A549 (cell line): ENCODE measurements around the gene ADM2.

Experiments used
- BHLHE40 ChIP-seq: IDR thresholded peaks from 2 replicates; pipeline ENCODE4 v1.6.1; 2012; ENCODE audit warnings: low read depth, low read length, inconsistent platforms
- CEBPB ChIP-seq, 2 experiments: fragments of >200 bp in 1 of 2; sonication (Bioruptor Twin) in 1 of 2; formaldehyde crosslinking in 1 of 2; IDR thresholded peaks; 2 replicates each; pipeline ENCODE4 v1.6.1; 2012 to 2016
- CTCF ChIP-seq: fragments of >200 bp; sonication (Bioruptor Twin); formaldehyde crosslinking; IDR thresholded peaks from 3 replicates; pipeline ENCODE4 v1.5.1; 2016
- ELK1 ChIP-seq: fragments of 150-350 bp; IDR thresholded peaks from 2 replicates; pipeline ENCODE4 v1.6.1; 2014; ENCODE audit warnings: low read depth, mild to moderate bottlenecking, low read length
- HDAC2 ChIP-seq: fragments of 200-600 bp; sonication (generic); IDR thresholded peaks from 2 replicates; pipeline ENCODE4 v1.6.1; 2016
- HES2 ChIP-seq: fragments of >200 bp; sonication (Bioruptor Twin); formaldehyde crosslinking; IDR thresholded peaks from 2 replicates; pipeline ENCODE4 v1.6.1; 2016
- KDM1A ChIP-seq: fragments of 200-600 bp; sonication (generic); IDR thresholded peaks from 2 replicates; pipeline ENCODE4 v1.6.1; 2016; ENCODE audit warnings: low read depth, mild to moderate bottlenecking
- MAZ ChIP-seq: fragments of 150-350 bp; IDR thresholded peaks from 2 replicates; pipeline ENCODE4 v1.6.1; 2014; ENCODE audit warnings: antibody characterized with exemption, low read depth, low read length, borderline replicate concordance
- RCOR1 ChIP-seq: fragments of 150-350 bp; IDR thresholded peaks from 2 replicates; pipeline ENCODE4 v1.6.1; 2014; ENCODE audit warnings: antibody characterized with exemption, low read length, low read depth
- SMC3 ChIP-seq: fragments of >200 bp; sonication (Bioruptor Twin); formaldehyde crosslinking; IDR thresholded peaks from 3 replicates; pipeline ENCODE4 v1.6.1; 2018; ENCODE audit warnings: inconsistent platforms
- TP53 ChIP-seq: fragments of 250-450 bp; sonication (Bioruptor Pico); IDR thresholded peaks from 2 replicates; pipeline ENCODE4 v1.5.0; 2021; ENCODE audit warnings: mild to moderate bottlenecking, moderate library complexity
- USF2 ChIP-seq: fragments of 450-650 bp; IDR thresholded peaks from 2 replicates; pipeline ENCODE4 v1.6.1; 2014; ENCODE audit warnings: antibody characterized with exemption

GRCh38 chr22:50505776-50506610, 24.6 kb downstream of the ADM2 start:
- no peak for TF ChIP-seq CEBPB (IDR thresholded peaks at IDR 0.05)
- TF ChIP-seq CTCF = no peak
- no peak for TF ChIP-seq USF2
- TF ChIP-seq TP53 = no peak
- TF ChIP-seq KDM1A = no peak
- TF ChIP-seq HES2 = no peak
- no peak for TF ChIP-seq RCOR1
- TF ChIP-seq MAZ = no peak
- TF ChIP-seq SMC3 = no peak
- TF ChIP-seq BHLHE40 = no peak
- TF ChIP-seq ELK1 = no peak
- no peak for TF ChIP-seq HDAC2
